Skeletal muscle tissue (tissue), 4 donors: ENCODE data around the gene PDIA5. TPM values are rescaled to one million over a fixed set of nuclear protein-coding genes. Genes with fewer than 3 reads are reported as not detected.
"Not testable (repeated sequence)": the region's sequence is repeated elsewhere in the genome, so short reads cannot be mapped to it uniquely, and the experiment has no call there.

Experiments used
- H3K27ac ChIP-seq: one replicate; pipeline ENCODE4 v1.7.0; 2013; ENCODE audit warnings: mild to moderate bottlenecking, low read depth, low read length, inconsistent platforms
- H3K27me3 ChIP-seq, 3 donors: one replicate each; pipeline ENCODE4 v1.7.0; 2013; ENCODE audit warnings: low read length in 3 of 3; ENCODE audit not compliant: control insufficient read depth in 3 of 3, insufficient read depth in 3 of 3
- H3K36me3 ChIP-seq, 3 donors: one replicate each; pipeline ENCODE4 v1.7.0; 2013; ENCODE audit warnings: low read length in 3 of 3; ENCODE audit not compliant: control insufficient read depth in 3 of 3, insufficient read depth in 3 of 3
- H3K4me1 ChIP-seq, 3 donors: one replicate each; pipeline ENCODE4 v1.7.0; 2013; ENCODE audit warnings: low read length in 3 of 3, mild to moderate bottlenecking in 3 of 3; ENCODE audit not compliant: control insufficient read depth in 3 of 3, insufficient read depth in 3 of 3
- H3K4me3 ChIP-seq, 3 donors: one replicate each; pipeline ENCODE4 v1.7.0; 2013; ENCODE audit warnings: low read length in 3 of 3
- H3K9ac ChIP-seq, 3 donors: one replicate each; pipeline ENCODE4 v1.7.0; 2013; ENCODE audit warnings: low read length in 3 of 3, mild to moderate bottlenecking in 3 of 3, moderate library complexity in 2 of 3, low read depth in 1 of 3
- H3K9me3 ChIP-seq, 3 donors: one replicate each; pipeline ENCODE4 v1.7.0; 2013; ENCODE audit warnings: low read length in 3 of 3; ENCODE audit not compliant: control insufficient read depth in 3 of 3
- total RNA-seq: library from RNA; depleted of rRNA; stranded (reverse); fragments of >200 nt; gene quantifications from one replicate; pipeline ENCODE4 v1.2.3, GENCODE V29; 2014
- donor health status: Osteomylitis.

Gene PDIA5
- total RNA-seq, 1 donor from 2014 or later: 12.0 TPM

GRCh38 chr3:123110282-123110975 is 43.6 kb downstream of the PDIA5 start:
- Histone ChIP-seq H3K4me1 (no peaks in the 10 kb centered on the region), H3K9ac (no peak overlapping the region), H3K9me3 (no peaks in the 10 kb centered on the region), H3K4me3 (no peak overlapping the region), H3K36me3 (peaks cover 6 to 15% (median 6%) of the 10 kb centered on the region in 3 donors), H3K27ac (no peak overlapping the region), H3K27me3 (no peaks in the 10 kb centered on the region)

GRCh38 chr3:123110976-123111615 is 44.3 kb downstream of the PDIA5 start:
- Histone ChIP-seq H3K36me3 (peaks cover 6 to 11% (median 9%) of the 10 kb centered on the region in 3 donors), H3K4me1 (no peaks in the 10 kb centered on the region), H3K27ac (no peak overlapping the region), H3K27me3 (no peaks in the 10 kb centered on the region), H3K9me3 (no peaks in the 10 kb centered on the region), H3K4me3 (no peak overlapping the region), H3K9ac (no peak overlapping the region)

- Histone ChIP-seq H3K4me3 (no peak overlapping the region), H3K9ac (no peak overlapping the region), H3K9me3 (no peaks in the 10 kb centered on the region), H3K36me3 (peaks cover 4 to 12% (median 9%) of the 10 kb centered on the region in 3 donors), H3K27me3 (no peaks in the 10 kb centered on the region), H3K27ac (no peak overlapping the region), H3K4me1 (no peaks in the 10 kb centered on the region)
Measured at GRCh38 chr3:123111640-123112039, 44.8 kb downstream of the PDIA5 start.

GRCh38 chr3:123112232-123112631 is 45.4 kb downstream of the PDIA5 start:
- H3K27ac ChIP-seq: no peak overlapping the region
- no peak overlapping the region for H3K9ac ChIP-seq
- no peak overlapping the region for H3K4me3 ChIP-seq
- peaks cover 0 to 12% (median 5%) of the 10 kb centered on the region in 3 donors for H3K36me3 ChIP-seq
- no peaks in the 10 kb centered on the region for H3K4me1 ChIP-seq
- no peaks in the 10 kb centered on the region for H3K9me3 ChIP-seq
- no peaks in the 10 kb centered on the region for H3K27me3 ChIP-seq

- not testable (repeated sequence) for H3K9ac ChIP-seq, H3K27me3 ChIP-seq, H3K4me1 ChIP-seq, H3K9me3 ChIP-seq, H3K27ac ChIP-seq, H3K4me3 ChIP-seq
- H3K36me3 ChIP-seq: peaks cover 0 to 12% (median 4%) of the 10 kb centered on the region in 3 donors
Measured at GRCh38 chr3:123112656-123113055, 45.8 kb downstream of the PDIA5 start.

GRCh38 chr3:123113889-123114450 is 47.1 kb downstream of the PDIA5 start:
- Histone ChIP-seq H3K4me3 (no peak overlapping the region), H3K36me3 (peaks cover 0 to 15% (median 7%) of the 10 kb centered on the region in 3 donors), H3K4me1 (no peaks in the 10 kb centered on the region), H3K27me3 (no peaks in the 10 kb centered on the region), H3K9me3 (no peaks in the 10 kb centered on the region), H3K9ac (no peak overlapping the region), H3K27ac (no peak overlapping the region)

- Histone ChIP-seq H3K9me3 (no peaks in the 10 kb centered on the region), H3K27ac (no peak overlapping the region), H3K27me3 (no peaks in the 10 kb centered on the region), H3K4me1 (no peaks in the 10 kb centered on the region), H3K4me3 (no peak overlapping the region), H3K9ac (no peak overlapping the region), H3K36me3 (peaks cover 3 to 16% (median 13%) of the 10 kb centered on the region in 3 donors)
Measured at GRCh38 chr3:123116116-123116515, 49.3 kb downstream of the PDIA5 start.

- no peak overlapping the region for H3K27ac ChIP-seq
- no peak overlapping the region for H3K9ac ChIP-seq
- no peaks in the 10 kb centered on the region for H3K27me3 ChIP-seq
- H3K4me1 ChIP-seq: no peaks in the 10 kb centered on the region
- no peaks in the 10 kb centered on the region for H3K9me3 ChIP-seq
- H3K4me3 ChIP-seq: no peak overlapping the region
- H3K36me3 ChIP-seq: peaks cover 6 to 24% (median 13%) of the 10 kb centered on the region in 3 donors
Measured at GRCh38 chr3:123119388-123119787, 52.6 kb downstream of the PDIA5 start.

- Histone ChIP-seq H3K4me3 (no peak overlapping the region), H3K9ac (no peak overlapping the region), H3K27ac (no peak overlapping the region), H3K9me3 (no peaks in the 10 kb centered on the region), H3K36me3 (peaks cover 10 to 26% (median 15%) of the 10 kb centered on the region in 3 donors), H3K4me1 (no peaks in the 10 kb centered on the region), H3K27me3 (no peaks in the 10 kb centered on the region)
Measured at GRCh38 chr3:123119802-123120201, 53.0 kb downstream of the PDIA5 start.

GRCh38 chr3:123120573-123120972 is 53.7 kb downstream of the PDIA5 start:
- no peak overlapping the region for H3K27ac ChIP-seq
- H3K4me3 ChIP-seq: no peak overlapping the region
- H3K9me3 ChIP-seq: no peaks in the 10 kb centered on the region
- peaks cover 13 to 23% (median 19%) of the 10 kb centered on the region in 3 donors for H3K36me3 ChIP-seq
- H3K9ac ChIP-seq: no peak overlapping the region
- no peaks in the 10 kb centered on the region for H3K27me3 ChIP-seq
- no peaks in the 10 kb centered on the region for H3K4me1 ChIP-seq
